IPS-18a (cell line): ENCODE measurements around the gene EFCAB12.
"Not testable (repeated sequence)": the region's sequence is repeated elsewhere in the genome, so short reads cannot be mapped to it uniquely, and the experiment has no call there.

Experiments used
- H3K27ac ChIP-seq: one replicate; pipeline ENCODE4 v1.5.1; 2013; ENCODE audit warnings: low read length
- H3K27me3 ChIP-seq: one replicate; pipeline ENCODE4 v1.6.1; 2013; ENCODE audit warnings: mild to moderate bottlenecking, low read length; ENCODE audit not compliant: control insufficient read depth, insufficient read depth
- H3K36me3 ChIP-seq: one replicate; pipeline ENCODE4 v1.6.1; 2013; ENCODE audit warnings: low read depth, low read length; ENCODE audit not compliant: control insufficient read depth
- H3K4me1 ChIP-seq: one replicate; pipeline ENCODE4 v1.6.1; 2013; ENCODE audit warnings: low read depth, low read length; ENCODE audit not compliant: control insufficient read depth
- H3K4me3 ChIP-seq: one replicate; pipeline ENCODE4 v1.5.1; 2013; ENCODE audit warnings: low read length
- H3K9ac ChIP-seq: one replicate; pipeline ENCODE4 v1.6.1; 2013; ENCODE audit warnings: mild to moderate bottlenecking, low read length, moderate library complexity
- H3K9me3 ChIP-seq: one replicate; pipeline ENCODE4 v1.6.1; 2013; ENCODE audit warnings: low read depth, low read length; ENCODE audit not compliant: control insufficient read depth

The EFCAB12 gene

DNA sequence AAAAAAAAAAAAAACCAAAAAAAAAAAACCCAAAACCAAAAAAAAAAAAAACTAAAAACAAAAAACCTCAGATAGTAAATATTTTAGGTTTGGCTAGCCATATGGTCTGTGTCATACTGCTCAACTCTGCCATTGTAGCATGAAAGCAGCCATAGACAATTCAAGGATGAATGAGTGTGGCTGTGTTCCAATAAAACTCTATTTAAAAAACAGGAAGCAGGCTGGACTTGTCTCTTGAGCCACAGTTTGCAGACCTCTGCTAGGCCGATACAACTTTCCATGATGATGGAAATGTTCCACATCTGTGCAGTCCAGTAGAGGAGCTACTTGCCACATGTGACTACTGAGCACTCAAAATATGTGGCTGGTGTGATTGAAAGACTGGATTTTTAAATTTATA lies 11.1 kb downstream of the EFCAB12 start:
- Histone ChIP-seq H3K9ac (no peak overlapping the region), H3K4me1 (no peaks in the 10 kb centered on the region), H3K27ac (no peak overlapping the region), H3K9me3 (no peaks in the 10 kb centered on the region), H3K27me3 (no peaks in the 10 kb centered on the region), H3K4me3 (no peak overlapping the region), H3K36me3 (no peaks in the 10 kb centered on the region)

DNA sequence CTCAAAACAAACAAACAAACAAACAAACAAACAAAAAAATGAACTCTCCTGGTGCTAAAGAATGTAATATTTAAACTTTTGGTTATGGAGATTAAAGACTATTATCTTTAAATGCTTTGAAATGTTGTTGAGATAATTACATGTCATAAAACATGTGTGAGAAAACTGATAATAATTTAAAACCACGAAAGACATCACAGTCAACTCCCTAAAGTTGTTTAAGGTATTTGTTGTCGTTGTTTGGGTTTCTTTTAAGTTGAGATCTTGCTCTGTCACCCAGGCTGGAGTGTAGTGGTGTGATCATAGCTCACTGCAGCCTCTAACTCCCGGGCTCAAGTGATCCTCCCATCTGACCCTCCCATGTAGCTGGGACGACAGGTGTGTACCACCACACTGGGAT lies 12.0 kb downstream of the EFCAB12 start:
- Histone ChIP-seq H3K4me3 (no peak overlapping the region), H3K27me3 (no peaks in the 10 kb centered on the region), H3K27ac (no peak overlapping the region), H3K4me1 (no peaks in the 10 kb centered on the region), H3K9me3 (no peaks in the 10 kb centered on the region), H3K9ac (no peak overlapping the region), H3K36me3 (no peaks in the 10 kb centered on the region)

DNA sequence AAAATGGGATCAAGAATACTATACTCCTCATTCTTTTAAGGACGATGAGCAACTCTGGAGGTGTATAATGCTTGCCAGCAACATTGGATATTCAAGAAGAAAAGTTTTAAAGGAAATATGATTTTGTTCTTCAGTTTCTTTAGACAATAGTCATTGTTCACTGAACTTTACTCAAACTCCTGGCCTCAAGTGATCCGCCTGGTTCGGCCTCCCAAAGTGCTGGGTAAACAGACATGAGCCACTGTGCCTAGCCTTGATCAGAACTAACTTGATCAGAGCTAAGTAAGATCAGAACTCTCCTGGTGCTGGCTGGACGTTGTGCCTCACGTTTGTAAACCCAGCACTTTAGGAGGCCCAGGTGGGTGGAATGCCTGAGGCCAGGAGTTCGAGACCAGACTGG lies 12.6 kb downstream of the EFCAB12 start:
- Histone ChIP-seq H3K36me3 (no peaks in the 10 kb centered on the region), H3K4me3 (no peak overlapping the region), H3K27ac (no peak overlapping the region), H3K9me3 (no peaks in the 10 kb centered on the region), H3K4me1 (no peaks in the 10 kb centered on the region), H3K27me3 (no peaks in the 10 kb centered on the region), H3K9ac (no peak overlapping the region)

DNA sequence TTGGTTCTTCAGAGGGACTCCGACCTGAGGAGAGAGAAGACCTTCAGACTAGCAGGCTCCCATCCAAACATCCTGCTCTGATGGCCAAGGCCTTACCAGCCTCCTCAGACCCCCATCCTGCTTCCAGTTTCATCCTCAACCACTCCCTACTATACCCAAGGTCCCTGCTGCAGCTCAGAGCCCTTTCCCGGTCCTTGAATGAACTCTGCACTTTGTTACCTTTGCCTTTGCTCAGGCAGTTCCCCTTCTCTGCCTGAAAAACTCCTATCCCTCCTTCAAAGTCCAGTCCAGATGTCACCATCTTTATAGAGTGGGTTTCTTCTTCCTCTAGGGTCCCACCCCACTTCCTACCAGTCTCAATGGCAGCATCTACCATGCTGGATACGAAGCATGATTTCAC lies 13.1 kb downstream of the EFCAB12 start:
- Histone ChIP-seq H3K27me3 (no peaks in the 10 kb centered on the region), H3K27ac (no peak overlapping the region), H3K9ac (no peak overlapping the region), H3K4me3 (no peak overlapping the region), H3K36me3 (no peaks in the 10 kb centered on the region), H3K9me3 (no peaks in the 10 kb centered on the region), H3K4me1 (no peaks in the 10 kb centered on the region)

DNA sequence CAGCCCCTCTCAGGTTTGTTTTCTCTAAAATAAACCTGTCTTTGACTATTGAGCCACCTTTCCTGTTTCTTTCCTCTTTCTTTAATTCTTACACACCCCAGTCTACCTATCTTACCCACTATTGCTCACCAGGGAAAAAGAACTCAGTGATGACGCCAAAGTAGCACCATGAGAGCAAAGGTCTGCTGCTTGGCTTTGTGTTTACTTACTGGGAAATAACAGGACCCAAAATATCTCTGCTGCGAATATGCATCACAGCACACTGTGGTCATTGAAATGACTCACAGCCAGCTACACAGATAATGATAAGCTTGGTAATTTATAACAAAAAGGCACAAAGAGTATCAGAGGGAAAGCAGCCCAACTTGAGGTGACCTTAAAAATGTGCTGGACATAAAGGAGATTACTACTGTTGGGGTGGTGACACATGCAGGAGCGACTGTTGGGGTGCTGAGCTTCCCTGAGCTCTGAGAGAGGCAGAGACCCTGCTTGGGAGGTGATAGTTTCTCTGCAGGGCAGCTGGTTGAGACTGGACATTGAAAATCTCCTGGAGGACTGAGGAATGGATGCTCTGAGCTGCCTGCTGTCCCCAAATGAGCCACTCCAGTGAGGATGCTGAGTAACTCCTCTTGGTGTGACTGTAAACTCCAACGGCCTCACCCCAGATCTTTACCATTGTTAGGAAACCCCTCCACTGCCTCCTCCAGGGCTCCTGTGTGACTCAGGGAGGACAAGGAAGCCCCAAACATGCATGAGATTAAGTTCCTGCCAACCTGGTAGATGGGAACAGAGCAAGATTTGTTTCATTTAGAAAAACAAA lies 14.5 kb downstream of the EFCAB12 start:
- Histone ChIP-seq H3K27ac (no peak overlapping the region), H3K9ac (no peak overlapping the region), H3K4me1 (no peaks in the 10 kb centered on the region), H3K36me3 (no peaks in the 10 kb centered on the region), H3K9me3 (no peaks in the 10 kb centered on the region), H3K27me3 (no peaks in the 10 kb centered on the region), H3K4me3 (no peak overlapping the region)

DNA sequence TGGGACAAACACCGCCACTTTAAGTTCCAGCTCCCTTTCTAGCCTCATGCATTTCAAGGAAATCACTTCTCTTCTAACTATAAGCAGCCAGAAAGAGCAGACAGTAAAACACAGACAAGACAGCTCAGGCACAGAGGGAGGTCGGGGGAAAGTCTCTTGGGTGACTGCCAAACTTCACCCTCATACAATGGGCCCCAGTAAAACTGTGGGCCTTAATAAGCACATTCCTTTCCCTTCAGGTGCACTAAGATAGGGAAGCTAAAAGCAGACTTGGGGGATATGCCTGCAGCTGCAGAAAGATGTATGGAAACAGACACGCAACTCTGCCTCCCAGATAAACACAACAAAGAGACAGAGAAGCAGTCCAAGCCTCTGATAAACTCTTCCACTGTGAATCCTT lies 15.2 kb downstream of the EFCAB12 start:
- not testable (repeated sequence) for H3K36me3 ChIP-seq, H3K4me3 ChIP-seq, H3K9ac ChIP-seq, H3K27me3 ChIP-seq, H3K9me3 ChIP-seq, H3K27ac ChIP-seq, H3K4me1 ChIP-seq

DNA sequence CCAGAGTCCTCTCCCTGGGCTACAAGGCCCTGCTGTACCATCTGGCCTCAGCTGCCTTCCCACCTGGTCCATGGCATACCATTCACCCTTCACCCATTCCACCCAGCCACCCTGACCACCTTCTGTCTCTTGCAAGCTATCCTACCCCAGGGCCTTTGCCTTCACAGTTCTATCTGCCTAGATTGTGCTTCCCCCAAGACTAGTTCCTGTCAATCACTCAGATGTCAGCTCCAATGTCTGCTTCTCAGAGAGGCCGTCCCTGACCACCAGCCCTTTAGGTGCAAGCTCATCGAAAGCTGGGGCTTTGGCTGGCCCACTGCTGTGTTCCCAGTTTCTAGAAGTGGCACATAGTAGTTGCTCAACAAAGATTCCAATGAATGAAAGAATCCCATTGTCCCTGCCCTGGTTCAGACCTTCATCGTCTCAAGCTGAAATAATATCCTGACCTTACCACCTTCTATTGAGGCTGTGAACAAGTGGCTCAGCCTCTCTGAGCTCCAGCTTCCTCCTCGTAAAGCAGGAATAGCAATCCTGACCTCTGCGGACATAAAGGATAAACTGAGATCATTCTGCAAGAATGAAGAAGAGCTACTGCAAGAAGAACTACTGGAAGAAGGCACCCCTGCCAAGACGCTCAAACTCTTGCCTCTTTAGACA lies 15.8 kb downstream of the EFCAB12 start:
- Histone ChIP-seq H3K27ac (no peak overlapping the region), H3K4me3 (no peak overlapping the region), H3K27me3 (no peaks in the 10 kb centered on the region), H3K9ac (no peak overlapping the region), H3K4me1 (no peaks in the 10 kb centered on the region), H3K9me3 (no peaks in the 10 kb centered on the region), H3K36me3 (no peaks in the 10 kb centered on the region)

DNA sequence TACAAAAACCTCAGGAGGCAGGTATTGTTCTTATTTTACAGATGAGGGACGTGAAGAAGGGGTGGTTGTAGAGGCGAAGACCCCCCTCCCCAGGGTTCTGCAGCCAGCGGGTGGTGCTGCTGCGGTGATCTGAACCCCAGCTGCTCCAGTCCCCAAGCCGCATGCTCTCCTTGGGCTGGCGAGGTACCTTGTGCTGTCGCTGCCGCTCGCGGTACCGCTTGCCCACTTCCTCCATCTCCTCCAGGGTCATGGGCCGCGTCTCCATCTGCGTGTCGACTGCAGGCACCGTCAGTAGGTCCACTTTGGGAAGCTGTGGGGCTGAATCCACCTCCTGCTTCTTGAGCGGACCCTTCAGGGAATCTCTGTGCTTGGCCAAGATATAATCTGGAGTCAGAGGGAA lies 17.5 kb downstream of the EFCAB12 start:
- H3K36me3 ChIP-seq, result no peaks in the 10 kb centered on the region
- no peak overlapping the region for H3K4me3 ChIP-seq
- H3K4me1 ChIP-seq, result no peaks in the 10 kb centered on the region
- no peaks in the 10 kb centered on the region for H3K27me3 ChIP-seq
- no peak overlapping the region for H3K9ac ChIP-seq
- no peak overlapping the region for H3K27ac ChIP-seq
- no peaks in the 10 kb centered on the region for H3K9me3 ChIP-seq

DNA sequence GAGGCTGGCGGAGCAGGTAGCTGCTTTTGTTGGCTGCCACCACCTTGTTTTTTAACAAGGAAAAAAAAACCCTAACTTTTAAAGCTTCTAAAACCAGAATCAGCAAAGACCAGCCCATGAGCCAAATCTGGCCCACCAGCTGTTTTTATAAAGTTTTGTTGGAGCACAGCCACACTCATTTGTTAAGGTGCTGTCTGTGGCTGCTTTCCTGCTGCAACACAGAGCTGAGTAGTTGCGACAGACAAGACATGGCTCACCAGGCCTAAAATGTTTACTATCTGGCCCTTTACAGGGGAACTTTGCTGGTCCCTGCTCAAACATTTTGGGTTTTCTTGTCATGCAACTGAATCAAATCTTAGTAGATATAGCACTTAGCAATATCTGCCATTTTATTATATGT lies 18.9 kb downstream of the EFCAB12 start:
- Histone ChIP-seq H3K9me3 (no peaks in the 10 kb centered on the region), H3K27ac (no peak overlapping the region), H3K9ac (no peak overlapping the region), H3K4me1 (no peaks in the 10 kb centered on the region), H3K36me3 (no peaks in the 10 kb centered on the region), H3K27me3 (no peaks in the 10 kb centered on the region), H3K4me3 (no peak overlapping the region)

DNA sequence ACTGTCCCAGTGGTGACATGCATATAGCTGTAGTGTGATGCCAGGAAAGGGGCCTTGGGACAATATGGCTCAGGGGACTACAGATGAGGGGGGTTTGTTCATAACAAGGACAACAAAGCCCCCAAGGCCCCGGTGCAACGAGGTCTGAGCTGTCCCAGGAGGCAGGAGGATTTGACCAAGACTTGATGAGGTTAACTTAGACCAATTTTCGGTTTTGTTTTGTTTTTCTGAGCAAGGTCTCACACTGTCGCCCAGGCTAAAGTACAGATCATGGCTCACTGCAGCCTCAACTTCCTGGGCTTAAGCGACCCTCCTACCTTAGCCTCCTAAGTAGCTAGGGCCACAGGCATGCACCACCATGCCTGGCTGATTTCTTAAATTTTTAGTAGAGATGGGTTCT lies 23.8 kb downstream of the EFCAB12 start:
- Histone ChIP-seq H3K27me3 (no peaks in the 10 kb centered on the region), H3K9me3 (no peaks in the 10 kb centered on the region), H3K4me3 (no peak overlapping the region), H3K4me1 (peaks cover 2% of the 10 kb centered on the region), H3K27ac (no peak overlapping the region), H3K9ac (no peak overlapping the region), H3K36me3 (no peaks in the 10 kb centered on the region)

DNA sequence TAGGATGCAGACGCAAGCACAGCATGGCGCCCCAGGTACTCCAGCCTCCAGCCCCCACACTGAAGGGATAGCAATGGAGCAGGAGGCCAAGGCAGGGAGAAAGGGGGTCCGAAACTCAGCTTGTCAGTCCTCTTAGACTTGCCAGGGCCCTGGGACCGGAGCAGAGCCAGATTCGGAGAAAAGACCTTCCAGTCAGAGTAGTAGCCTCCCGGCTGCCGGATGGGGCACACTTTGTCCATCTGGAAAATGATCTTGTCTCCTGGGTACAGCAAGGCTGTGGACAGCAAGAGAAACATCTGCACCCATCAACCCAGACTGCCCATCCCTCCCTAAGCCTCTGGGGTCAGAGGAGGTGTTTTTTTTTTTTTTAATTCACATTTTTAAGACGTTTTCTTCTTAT lies 24.3 kb downstream of the EFCAB12 start:
- no peak overlapping the region for H3K4me3 ChIP-seq

DNA sequence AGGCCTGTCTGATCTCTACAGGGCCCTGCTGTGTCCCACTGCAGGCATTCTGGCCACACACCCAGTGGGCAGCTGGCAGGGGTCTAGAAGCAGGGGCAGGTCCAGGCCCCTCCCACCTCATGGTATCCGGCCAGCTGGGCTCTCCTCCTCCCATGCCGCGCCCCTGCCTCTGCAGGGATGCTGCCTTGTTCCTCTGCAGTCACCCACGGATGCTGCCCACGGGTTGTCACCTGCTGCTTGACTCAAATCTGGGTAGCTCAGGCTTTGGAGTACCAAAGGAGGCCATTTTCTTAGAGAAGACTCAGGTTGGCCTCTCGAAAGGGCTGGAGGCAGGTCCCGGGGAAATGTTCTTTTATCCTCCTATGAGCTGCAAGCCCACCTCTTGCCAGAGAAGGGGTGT lies 25.0 kb downstream of the EFCAB12 start:
- H3K27ac ChIP-seq, result no peak overlapping the region
- no peaks in the 10 kb centered on the region for H3K9me3 ChIP-seq
- H3K36me3 ChIP-seq, result no peaks in the 10 kb centered on the region
- no peak overlapping the region for H3K4me3 ChIP-seq
- H3K9ac ChIP-seq, result no peak overlapping the region
- H3K27me3 ChIP-seq, result no peaks in the 10 kb centered on the region
- peaks cover 4% of the 10 kb centered on the region for H3K4me1 ChIP-seq

More for the DNA sequence above, 24.3 kb downstream of the EFCAB12 start:
- H3K36me3 ChIP-seq, result no peaks in the 10 kb centered on the region
- H3K9me3 ChIP-seq, result no peaks in the 10 kb centered on the region
- no peak overlapping the region for H3K27ac ChIP-seq
- peaks cover 2% of the 10 kb centered on the region for H3K4me1 ChIP-seq
- no peaks in the 10 kb centered on the region for H3K27me3 ChIP-seq
- H3K9ac ChIP-seq, result no peak overlapping the region
